Activated CD8-positive, alpha-beta T cell treated with anti-CD3 and anti-CD28 coated beads, Interleukin-2, amount 10 ng/mL, durations not matched to agents 7 days and 5 days (primary cell): Measurements from ENCODE around the gene SUN3. TPM values are rescaled to one million over a fixed set of nuclear protein-coding genes. Genes with fewer than 3 reads are reported as not detected.
"Not testable (repeated sequence)": the region's sequence is repeated elsewhere in the genome, so short reads cannot be mapped to it uniquely, and the experiment has no call there.

Experiments
- ATAC-seq: fragments of 150-1000 bp; cut with Tn5 transposase; one replicate; pipeline ENCODE4 v1.10.0; 2021; ENCODE audit warnings: moderate library complexity
- CTCF ChIA-PET: fragments of 350-600 bp; sonication (Branson Sonifier 250); formaldehyde crosslinking; loops from one replicate; lab custom pipeline; 2021; ENCODE audit warnings: antibody characterized with exemption; lab: Charles Lee
- POLR2A ChIA-PET: fragments of 350-600 bp; sonication (Branson Sonifier 250); formaldehyde crosslinking; loops from one replicate; lab custom pipeline; 2021; ENCODE audit warnings: antibody characterized with exemption; lab: Charles Lee
- DNase-seq: peaks from one replicate; pipeline ENCODE4 v3.0.0-alpha.2; 2020
- H3K27ac Mint-ChIP-seq: one replicate; pipeline ENCODE4 v1.8.0; 2021; ENCODE audit warnings: mild to moderate bottlenecking, mixed read lengths
- H3K27me3 Mint-ChIP-seq: one replicate; pipeline ENCODE4 v1.8.0; 2021; ENCODE audit warnings: low read depth, mixed read lengths
- H3K36me3 Mint-ChIP-seq: one replicate; pipeline ENCODE4 v1.8.0; 2021; ENCODE audit warnings: low read depth, mixed read lengths
- H3K4me1 Mint-ChIP-seq: one replicate; pipeline ENCODE4 v1.8.0; 2021; ENCODE audit warnings: low read depth, mixed read lengths
- H3K4me3 Mint-ChIP-seq: one replicate; pipeline ENCODE4 v1.8.0; 2021; ENCODE audit warnings: mild to moderate bottlenecking, mixed read lengths
- H3K9me3 Mint-ChIP-seq: one replicate; pipeline ENCODE4 v1.8.0; 2022; ENCODE audit warnings: mixed read lengths; ENCODE audit not compliant: insufficient read depth
- total RNA-seq, 2 experiments: library from RNA; stranded (reverse); gene quantifications; one replicate each; pipeline ENCODE4 v1.2.3, GENCODE V29; 2021

The SUN3 gene
- total RNA-seq, 2 experiments from 2014 or later: 0.97 TPM; not detected in 1

- ChIA-PET CTCF (interaction anchor here (0.6 to 2.6 kb wide), 21 partner anchors 19 to 289 kb away, joined by 3 to 88 read pairs (median 6); no protein-coding TSS in a partner anchor), POLR2A (no interaction called here)
- ATAC-seq (no peak), DNase-seq (no peak)
- no peaks in the 10 kb centered on the region for H3K9me3 Mint-ChIP-seq
- no peaks in the 10 kb centered on the region for H3K27me3 Mint-ChIP-seq
- no peak overlapping the region for H3K4me3 Mint-ChIP-seq
- no peaks in the 10 kb centered on the region for H3K4me1 Mint-ChIP-seq
- H3K36me3 Mint-ChIP-seq: no peaks in the 10 kb centered on the region
- no peak overlapping the region for H3K27ac Mint-ChIP-seq
Observed at GRCh38 chr7:47943676-47944474, 85.0 kb downstream of the SUN3 start.

GRCh38 chr7:47942651-47943050 lies 86.3 kb downstream of the SUN3 start:
- POLR2A ChIA-PET: interaction anchor here (0.6 kb wide), 1 partner anchor 351 kb away, joined by 3 read pairs; no protein-coding TSS in a partner anchor
- not testable (repeated sequence) for H3K4me1 Mint-ChIP-seq, H3K27ac Mint-ChIP-seq, H3K27me3 Mint-ChIP-seq, DNase-seq, ATAC-seq, H3K4me3 Mint-ChIP-seq, H3K9me3 Mint-ChIP-seq, H3K36me3 Mint-ChIP-seq
- CTCF ChIA-PET: interaction anchor here (1.1 kb wide), 1 partner anchor 212 kb away, joined by 4 read pairs; no protein-coding TSS in a partner anchor

- ATAC-seq: no peak
- ChIA-PET CTCF (interaction anchor here (0.9 kb wide), 1 partner anchor 212 kb away, joined by 3 read pairs; no protein-coding TSS in a partner anchor), POLR2A (no interaction called here)
- no peak overlapping the region for H3K27ac Mint-ChIP-seq
- no peak for DNase-seq
- no peaks in the 10 kb centered on the region for H3K36me3 Mint-ChIP-seq
- no peaks in the 10 kb centered on the region for H3K9me3 Mint-ChIP-seq
- H3K27me3 Mint-ChIP-seq: no peaks in the 10 kb centered on the region
- peaks cover 7% of the 10 kb centered on the region for H3K4me1 Mint-ChIP-seq
- H3K4me3 Mint-ChIP-seq: no peak overlapping the region
Observed at GRCh38 chr7:47942132-47942531, 86.8 kb downstream of the SUN3 start.

- no peak overlapping the region for H3K4me3 Mint-ChIP-seq
- peaks cover 7% of the 10 kb centered on the region for H3K4me1 Mint-ChIP-seq
- DNase-seq: no peak
- H3K36me3 Mint-ChIP-seq: no peaks in the 10 kb centered on the region
- no peak for ATAC-seq
- no peak overlapping the region for H3K27ac Mint-ChIP-seq
- H3K9me3 Mint-ChIP-seq: no peaks in the 10 kb centered on the region
- CTCF ChIA-PET: interaction anchor here (0.9 to 1.2 kb wide), 2 partner anchors 169 to 213 kb away, joined by 3 to 5 read pairs; no protein-coding TSS in a partner anchor
- POLR2A ChIA-PET: no interaction called here
- H3K27me3 Mint-ChIP-seq: no peaks in the 10 kb centered on the region
Observed at GRCh38 chr7:47941136-47941844, 87.6 kb downstream of the SUN3 start.

GRCh38 chr7:47940088-47941013 lies 88.6 kb downstream of the SUN3 start:
- Mint-ChIP-seq H3K36me3 (no peaks in the 10 kb centered on the region), H3K27ac (no peak overlapping the region), H3K4me1 (peaks cover 7% of the 10 kb centered on the region), H3K4me3 (no peak overlapping the region), H3K27me3 (no peaks in the 10 kb centered on the region), H3K9me3 (no peaks in the 10 kb centered on the region)
- ChIA-PET CTCF (interaction anchor here (1.2 kb wide), 1 partner anchor 170 kb away, joined by 5 read pairs; no protein-coding TSS in a partner anchor), POLR2A (interaction anchor here (0.6 to 0.8 kb wide), 3 partner anchors 51 to 699 kb away, joined by 3 read pairs; no protein-coding TSS in a partner anchor)
- ATAC-seq: no peak
- no peak for DNase-seq

- Mint-ChIP-seq H3K27ac (no peak overlapping the region), H3K36me3 (no peaks in the 10 kb centered on the region), H3K4me3 (no peak overlapping the region), H3K4me1 (peaks cover 7% of the 10 kb centered on the region), H3K9me3 (no peaks in the 10 kb centered on the region), H3K27me3 (no peaks in the 10 kb centered on the region)
- DNase-seq (no peak), ATAC-seq (no peak)
- ChIA-PET POLR2A (interaction anchor here (0.6 kb wide), 1 partner anchor 698 kb away, joined by 3 read pairs; no protein-coding TSS in a partner anchor), CTCF (interaction anchor here (0.7 kb wide), 1 partner anchor 673 kb away, joined by 3 read pairs; no protein-coding TSS in a partner anchor)
Observed at GRCh38 chr7:47939425-47940036, 89.4 kb downstream of the SUN3 start.

- no peak overlapping the region for H3K4me3 Mint-ChIP-seq
- peaks cover 7% of the 10 kb centered on the region for H3K4me1 Mint-ChIP-seq
- no peak for DNase-seq
- ATAC-seq: no peak
- no peak overlapping the region for H3K27ac Mint-ChIP-seq
- H3K9me3 Mint-ChIP-seq: no peaks in the 10 kb centered on the region
- ChIA-PET CTCF (interaction anchor here (0.7 kb wide), 1 partner anchor 672 kb away, joined by 3 read pairs; no protein-coding TSS in a partner anchor), POLR2A (no interaction called here)
- no peaks in the 10 kb centered on the region for H3K36me3 Mint-ChIP-seq
- no peaks in the 10 kb centered on the region for H3K27me3 Mint-ChIP-seq
Observed at GRCh38 chr7:47938574-47939165, 90.2 kb downstream of the SUN3 start.

GRCh38 chr7:47937711-47938573 lies 91.0 kb downstream of the SUN3 start:
- H3K36me3 Mint-ChIP-seq: no peaks in the 10 kb centered on the region
- CTCF ChIA-PET: no interaction called here
- no peak overlapping the region for H3K4me3 Mint-ChIP-seq
- POLR2A ChIA-PET: no interaction called here
- no peaks in the 10 kb centered on the region for H3K27me3 Mint-ChIP-seq
- no peak for DNase-seq
- ATAC-seq: no peak
- peaks cover 7% of the 10 kb centered on the region for H3K4me1 Mint-ChIP-seq
- H3K27ac Mint-ChIP-seq: no peak overlapping the region
- no peaks in the 10 kb centered on the region for H3K9me3 Mint-ChIP-seq
